NT2/D1 (cell line): ENCODE measurements around the gene MAP1LC3B.

ENCODE experiments used
- SUZ12 ChIP-seq: IDR thresholded peaks from 2 replicates; pipeline ENCODE4 v1.6.1; 2011; ENCODE audit not compliant: insufficient read length, insufficient read depth; ENCODE audit errors: extremely low read depth
- YY1 ChIP-seq: IDR thresholded peaks from 2 replicates; pipeline ENCODE4 v1.6.1; 2011; ENCODE audit not compliant: insufficient read length, insufficient read depth
- ZNF274 ChIP-seq: IDR thresholded peaks from 2 replicates; pipeline ENCODE4 v1.6.1; 2011; ENCODE audit warnings: mild to moderate bottlenecking, low read depth, low read length

GRCh38 chr16:87414251-87414680, 22.1 kb downstream of the MAP1LC3B start:
- TF ChIP-seq ZNF274 (no peak), SUZ12 (no peak), YY1 (no peak)
